Measurements from ENCODE around the gene VPS26C.

The VPS26C gene

DNA sequence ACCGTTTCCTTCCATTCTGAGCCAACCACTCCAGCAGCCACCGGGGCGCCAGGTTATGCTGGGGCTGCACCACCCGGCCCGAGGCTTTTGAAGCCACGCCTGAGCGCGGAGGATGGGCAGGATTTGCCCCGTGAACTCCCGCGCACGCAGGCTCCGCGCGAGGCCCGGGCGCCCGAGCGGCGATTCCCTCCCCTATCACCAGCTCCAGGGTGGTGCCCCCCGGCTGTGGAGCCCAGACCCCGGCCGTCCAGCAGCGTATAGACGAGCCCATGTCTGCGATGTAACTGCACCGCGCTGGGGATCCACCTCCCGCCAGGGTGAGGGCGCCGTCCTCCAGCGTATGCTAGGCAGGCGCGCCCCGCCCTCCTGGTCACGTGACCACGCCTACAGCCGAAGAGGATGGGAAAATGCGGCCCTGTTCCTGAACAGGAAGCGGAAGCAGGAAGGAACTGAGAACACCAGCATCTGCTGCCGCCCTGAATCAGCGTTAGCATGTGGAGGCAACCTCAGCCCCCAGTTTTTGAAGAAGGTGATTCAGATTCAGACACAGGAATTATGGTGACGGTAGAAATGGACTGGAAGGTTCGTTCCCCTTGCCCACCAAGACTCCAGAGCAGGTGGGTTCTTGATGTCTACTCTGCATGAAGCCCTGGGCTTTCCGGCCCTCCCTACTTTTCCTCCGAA, 46.0 kb downstream of the VPS26C start:
- peak; percentile 91 for DNase-seq (ENCODE audit: extremely low spot score)
- ChIA-PET POLR2A (interaction anchor here (0.6 kb wide), 1 partner anchor 344 kb away, joined by 5 read pairs; no protein-coding TSS in a partner anchor), CTCF (interaction anchor here (0.7 to 4.3 kb wide), 7 partner anchors 10 to 236 kb away, joined by 3 to 22 read pairs (median 5); no protein-coding TSS in a partner anchor)
- TF ChIP-seq CTCF (IDR thresholded peaks at IDR 0.05; ENCODE audit: control extremely low read depth, extremely low read depth, low read depth, missing control alignments): peak; percentile 85

- peak; percentile 7 for TF ChIP-seq CTCF (IDR thresholded peaks at IDR 0.05; ENCODE audit: control extremely low read depth, extremely low read depth, low read depth, missing control alignments)
- CTCF ChIA-PET: interaction anchor here (0.7 to 4.3 kb wide), 7 partner anchors 11 to 237 kb away, joined by 3 to 22 read pairs (median 5); no protein-coding TSS in a partner anchor
- peak; percentile 45 for DNase-seq (ENCODE audit: extremely low spot score)
- POLR2A ChIA-PET: no interaction called here
These were observed 46.6 kb downstream of the VPS26C start for GRCh38 chr21:37220433-37220980.

GRCh38 chr21:37219761-37220432, 47.2 kb downstream of the VPS26C start:
- no peak for DNase-seq (ENCODE audit: extremely low spot score)
- CTCF ChIA-PET: interaction anchor here (0.8 to 4.3 kb wide), 11 partner anchors 11 to 243 kb away, joined by 3 to 22 read pairs (median 4); no protein-coding TSS in a partner anchor
- no peak for TF ChIP-seq CTCF (IDR thresholded peaks at IDR 0.05; ENCODE audit: control extremely low read depth, extremely low read depth, low read depth, missing control alignments)
- POLR2A ChIA-PET: no interaction called here

GRCh38 chr21:37214952-37215351, 52.2 kb downstream of the VPS26C start:
- POLR2A ChIA-PET: no interaction called here
- no peak for TF ChIP-seq CTCF (IDR thresholded peaks at IDR 0.05; ENCODE audit: control extremely low read depth, extremely low read depth, low read depth, missing control alignments)
- CTCF ChIA-PET: no interaction called here
- DNase-seq (ENCODE audit: extremely low spot score): no peak

- ChIA-PET POLR2A (no interaction called here), CTCF (no interaction called here)
- no peak for TF ChIP-seq CTCF (IDR thresholded peaks at IDR 0.05; ENCODE audit: control extremely low read depth, extremely low read depth, low read depth, missing control alignments)
- no peak for DNase-seq (ENCODE audit: extremely low spot score)
These were observed 56.3 kb downstream of the VPS26C start for GRCh38 chr21:37210799-37211198.

GRCh38 chr21:37210130-37210529, 57.0 kb downstream of the VPS26C start:
- POLR2A ChIA-PET: no interaction called here
- CTCF ChIA-PET: no interaction called here
- DNase-seq (ENCODE audit: extremely low spot score): no peak
- no peak for TF ChIP-seq CTCF (IDR thresholded peaks at IDR 0.05; ENCODE audit: control extremely low read depth, extremely low read depth, low read depth, missing control alignments)
